Fibroblast of mammary gland (primary cell): Measurements from ENCODE around the gene DGKB.

Experiments
- DNase-seq: peaks from one replicate; pipeline ENCODE4 v3.0.0-alpha.2; 2010; ENCODE audit warnings: low read depth
- H3K4me3 ChIP-seq: 2 replicates; pipeline ENCODE4 v1.5.1; 2011; ENCODE audit warnings: low read depth, mild to moderate bottlenecking, low read length, moderate library complexity; ENCODE audit not compliant: control insufficient read depth
- CTCF ChIP-seq: conservative IDR thresholded peaks from 2 replicates; pipeline ENCODE4 v1.5.1; 2011; ENCODE audit warnings: low read depth, low read length, inconsistent platforms; ENCODE audit not compliant: control insufficient read depth, insufficient read depth

The DGKB gene

GRCh38 chr7:14902589-14903067 is at the start of gene DGKB:
TSS of gene DGKB (minus strand) at chr7:14902751.
- H3K4me3 ChIP-seq, result peak within 1 kb of the TSS; percentile 37
- TF ChIP-seq CTCF, result no peak
- DNase-seq, result peak; percentile 30

GRCh38 chr7:14950013-14950412 is 47.5 kb upstream of the DGKB start:
- no peak overlapping the region for H3K4me3 ChIP-seq
- DNase-seq, result peak; percentile 49
- no peak for TF ChIP-seq CTCF

- no peak for DNase-seq
- no peak overlapping the region for H3K4me3 ChIP-seq
- TF ChIP-seq CTCF, result no peak
These were observed 35.6 kb upstream of the DGKB start for GRCh38 chr7:14938181-14938580.

- DNase-seq, result no peak
- H3K4me3 ChIP-seq, result no peak overlapping the region
- no peak for TF ChIP-seq CTCF
These were observed 35.0 kb upstream of the DGKB start for GRCh38 chr7:14937581-14937980.

GRCh38 chr7:14936554-14936953 is 34.0 kb upstream of the DGKB start:
- TF ChIP-seq CTCF, result no peak
- DNase-seq, result peak; percentile 71
- no peak overlapping the region for H3K4me3 ChIP-seq

- no peak for TF ChIP-seq CTCF
These were observed 32.3 kb upstream of the DGKB start for GRCh38 chr7:14934839-14935238.

More at GRCh38 chr7:14934839-14935238, 32.3 kb upstream of the DGKB start:
- no peak overlapping the region for H3K4me3 ChIP-seq
- no peak for DNase-seq
